ENCODE results near the gene IL2RA.
A peak's percentile ranks its signal among the peaks of the same experiment; 100 is the strongest.
"Not testable (repeated sequence)": the region's sequence is repeated elsewhere in the genome, so short reads cannot be mapped to it uniquely, and the experiment has no call there.

Gene IL2RA

GRCh38 chr10:6045314-6045848, 16.8 kb downstream of the IL2RA start:
- Histone ChIP-seq H4K20me1 (ENCODE audit: insufficient read depth, low read length, poor library complexity, severe bottlenecking) (no peaks in the 10 kb centered on the region), H3K79me2 (ENCODE audit: insufficient read depth, low read length) (no peaks in the 10 kb centered on the region), H3K4me2 (ENCODE audit: low read depth, low read length, poor library complexity, severe bottlenecking) (peak overlapping the region; percentile 50), H3K4me1 (ENCODE audit: insufficient read depth, low read length, poor library complexity, severe bottlenecking) (peaks cover 20% of the 10 kb centered on the region), H3K9ac (ENCODE audit: low read depth, low read length, poor library complexity, severe bottlenecking) (no peak overlapping the region), H3K27me3 (ENCODE audit: insufficient read depth, low read length, poor library complexity, severe bottlenecking) (peaks cover 19% of the 10 kb centered on the region), H3K9me2 (replicated peaks; ENCODE audit: low read depth, low read length) (no peaks in the 10 kb centered on the region), H3K4me3 (ENCODE audit: low read length, poor library complexity, severe bottlenecking) (no peak overlapping the region), H3F3A (ENCODE audit: low read depth) (no peaks in the 10 kb centered on the region), H3K36me3 (ENCODE audit: insufficient read depth, low read length) (no peaks in the 10 kb centered on the region), H3K9me3 (ENCODE audit: insufficient read depth, low read depth, low read length) (no peaks in the 10 kb centered on the region), H2AFZ (ENCODE audit: low read length) (no peak overlapping the region)
- TF ChIP-seq EZH2phosphoT487 (IDR thresholded peaks at IDR 0.05; ENCODE audit: borderline replicate concordance) (no peak), CTCF (conservative IDR thresholded peaks at IDR 0.05; ENCODE audit: low read length) (no peak)

- no peaks in the 10 kb centered on the region for H3K36me3 ChIP-seq (ENCODE audit: insufficient read depth, low read length)
- no peaks in the 10 kb centered on the region for H3F3A ChIP-seq (ENCODE audit: low read depth)
- TF ChIP-seq EZH2phosphoT487 (IDR thresholded peaks at IDR 0.05; ENCODE audit: borderline replicate concordance) (no peak), CTCF (conservative IDR thresholded peaks at IDR 0.05; ENCODE audit: low read length) (no peak)
- H3K9ac ChIP-seq (ENCODE audit: low read depth, low read length, poor library complexity, severe bottlenecking): no peak overlapping the region
- H3K27me3 ChIP-seq (ENCODE audit: insufficient read depth, low read length, poor library complexity, severe bottlenecking): peaks cover 19% of the 10 kb centered on the region
- no peaks in the 10 kb centered on the region for H3K79me2 ChIP-seq (ENCODE audit: insufficient read depth, low read length)
- no peaks in the 10 kb centered on the region for H4K20me1 ChIP-seq (ENCODE audit: insufficient read depth, low read length, poor library complexity, severe bottlenecking)
- H3K4me2 ChIP-seq (ENCODE audit: low read depth, low read length, poor library complexity, severe bottlenecking): peak overlapping the region; percentile 50
- H3K9me3 ChIP-seq (ENCODE audit: insufficient read depth, low read depth, low read length): no peaks in the 10 kb centered on the region
- peak overlapping the region; percentile 34 for H3K4me3 ChIP-seq (ENCODE audit: low read length, poor library complexity, severe bottlenecking)
- no peak overlapping the region for H2AFZ ChIP-seq (ENCODE audit: low read length)
- no peaks in the 10 kb centered on the region for H3K9me2 ChIP-seq (replicated peaks; ENCODE audit: low read depth, low read length)
- H3K4me1 ChIP-seq (ENCODE audit: insufficient read depth, low read length, poor library complexity, severe bottlenecking): peaks cover 20% of the 10 kb centered on the region
These were observed 17.3 kb downstream of the IL2RA start for GRCh38 chr10:6044751-6045313.

GRCh38 chr10:6044060-6044459, 18.1 kb downstream of the IL2RA start:
- TF ChIP-seq CTCF (conservative IDR thresholded peaks at IDR 0.05; ENCODE audit: low read length) (no peak), EZH2phosphoT487 (IDR thresholded peaks at IDR 0.05; ENCODE audit: borderline replicate concordance) (no peak)
- Histone ChIP-seq H3K36me3 (ENCODE audit: insufficient read depth, low read length) (no peaks in the 10 kb centered on the region), H2AFZ (ENCODE audit: low read length) (no peak overlapping the region), H4K20me1 (ENCODE audit: insufficient read depth, low read length, poor library complexity, severe bottlenecking) (no peaks in the 10 kb centered on the region), H3F3A (ENCODE audit: low read depth) (no peaks in the 10 kb centered on the region), H3K4me2 (ENCODE audit: low read depth, low read length, poor library complexity, severe bottlenecking) (peak overlapping the region; percentile 50), H3K9ac (ENCODE audit: low read depth, low read length, poor library complexity, severe bottlenecking) (no peak overlapping the region), H3K79me2 (ENCODE audit: insufficient read depth, low read length) (no peaks in the 10 kb centered on the region), H3K27me3 (ENCODE audit: insufficient read depth, low read length, poor library complexity, severe bottlenecking) (peaks cover 19% of the 10 kb centered on the region), H3K9me2 (replicated peaks; ENCODE audit: low read depth, low read length) (no peaks in the 10 kb centered on the region), H3K9me3 (ENCODE audit: insufficient read depth, low read depth, low read length) (no peaks in the 10 kb centered on the region), H3K4me1 (ENCODE audit: insufficient read depth, low read length, poor library complexity, severe bottlenecking) (peaks cover 20% of the 10 kb centered on the region), H3K4me3 (ENCODE audit: low read length, poor library complexity, severe bottlenecking) (peak overlapping the region; percentile 34)

- H3K9me2 ChIP-seq (replicated peaks; ENCODE audit: low read depth, low read length); H4K20me1 ChIP-seq (ENCODE audit: insufficient read depth, low read length, poor library complexity, severe bottlenecking); H3K4me3 ChIP-seq (ENCODE audit: low read length, poor library complexity, severe bottlenecking); H3F3A ChIP-seq (ENCODE audit: low read depth); H2AFZ ChIP-seq (ENCODE audit: low read length); H3K36me3 ChIP-seq (ENCODE audit: insufficient read depth, low read length); H3K79me2 ChIP-seq (ENCODE audit: insufficient read depth, low read length); H3K9ac ChIP-seq (ENCODE audit: low read depth, low read length, poor library complexity, severe bottlenecking); H3K4me2 ChIP-seq (ENCODE audit: low read depth, low read length, poor library complexity, severe bottlenecking); H3K9me3 ChIP-seq (ENCODE audit: insufficient read depth, low read depth, low read length): not testable (repeated sequence)
- peaks cover 20% of the 10 kb centered on the region for H3K4me1 ChIP-seq (ENCODE audit: insufficient read depth, low read length, poor library complexity, severe bottlenecking)
- peaks cover 19% of the 10 kb centered on the region for H3K27me3 ChIP-seq (ENCODE audit: insufficient read depth, low read length, poor library complexity, severe bottlenecking)
These were observed 18.8 kb downstream of the IL2RA start for GRCh38 chr10:6043377-6043776.
